AG10803 (cell line): Measurements from ENCODE around the gene AGBL2.

Experiments used
- DNase-seq: peaks from one replicate; pipeline ENCODE4 v3.0.0; 2010; ENCODE audit warnings: low read depth
- H3K4me3 ChIP-seq: 2 replicates; pipeline ENCODE4 v1.5.1; 2011; ENCODE audit warnings: mild to moderate bottlenecking, low read length, control low read depth
- CTCF ChIP-seq: conservative IDR thresholded peaks from 2 replicates; pipeline ENCODE4 v1.5.1; 2011; ENCODE audit warnings: mild to moderate bottlenecking, low read length, control low read depth, inconsistent platforms

The AGBL2 gene

GRCh38 chr11:47617417-47617809 lies 97.8 kb downstream of the AGBL2 start:
- peak; percentile 65 for DNase-seq
- H3K4me3 ChIP-seq: no peak overlapping the region
- no peak for TF ChIP-seq CTCF

GRCh38 chr11:47616726-47617416 lies 98.3 kb downstream of the AGBL2 start:
- DNase-seq: peak; percentile 85
- TF ChIP-seq CTCF: peak; percentile 99
- H3K4me3 ChIP-seq: no peak overlapping the region

GRCh38 chr11:47615249-47615648 lies 99.9 kb downstream of the AGBL2 start:
- no peak for TF ChIP-seq CTCF
- no peak for DNase-seq

GRCh38 chr11:47611348-47611794 lies 103.8 kb downstream of the AGBL2 start:
- H3K4me3 ChIP-seq: no peak overlapping the region
- TF ChIP-seq CTCF: no peak
- DNase-seq: peak; percentile 53

More at GRCh38 chr11:47615249-47615648, 99.9 kb downstream of the AGBL2 start:
- no peak overlapping the region for H3K4me3 ChIP-seq

GRCh38 chr11:47609675-47610074 lies 105.5 kb downstream of the AGBL2 start:
- no peak for TF ChIP-seq CTCF
- DNase-seq: no peak
- no peak overlapping the region for H3K4me3 ChIP-seq
